ENCODE data around the gene GGT1. TPM values are rescaled to one million over a fixed set of nuclear protein-coding genes. Genes with fewer than 3 reads are reported as not detected.
"Not testable (repeated sequence)": the region's sequence is repeated elsewhere in the genome, so short reads cannot be mapped to it uniquely, and the experiment has no call there.

GGT1 gene
- total RNA-seq, 4 donors from 2014 or later, result 1.5 to 6.9 (median 4.2) TPM

GRCh38 chr22:24631430-24632122 lies 28.6 kb downstream of the GGT1 start:
- 65 to 66% methylated on average over 7 to 16 of the region's 16 CpGs for WGBS, 2 donors
- intact Hi-C loops (cut with DNase I; ENCODE audit: low total_unique reads); DNase-seq (ENCODE audit: low spot score in 2 of 2); H3K4me3 ChIP-seq (ENCODE audit: low read depth, poor library complexity, severe bottlenecking): not testable (repeated sequence)

- WGBS, 2 donors, result 32 to 57% methylated on average over 5 to 9 of the region's 13 CpGs
- H3K4me3 ChIP-seq (ENCODE audit: low read depth, poor library complexity, severe bottlenecking); intact Hi-C loops (cut with DNase I; ENCODE audit: low total_unique reads); DNase-seq (ENCODE audit: low spot score in 2 of 2): not testable (repeated sequence)
These were observed 29.6 kb downstream of the GGT1 start for GRCh38 chr22:24632642-24633041.

- WGBS, 2 donors, result 59 to 62% methylated on average over 15 to 16 of the region's 16 CpGs
- DNase-seq (ENCODE audit: low spot score in 2 of 2); H3K4me3 ChIP-seq (ENCODE audit: low read depth, poor library complexity, severe bottlenecking); intact Hi-C loops (cut with DNase I; ENCODE audit: low total_unique reads): not testable (repeated sequence)
These were observed 30.4 kb downstream of the GGT1 start for GRCh38 chr22:24633231-24634023.

- 45 to 54% methylated on average over 9 to 10 of the region's 10 CpGs for WGBS, 2 donors
- H3K4me3 ChIP-seq (ENCODE audit: low read depth, poor library complexity, severe bottlenecking); DNase-seq (ENCODE audit: low spot score in 2 of 2); intact Hi-C loops (cut with DNase I; ENCODE audit: low total_unique reads): not testable (repeated sequence)
These were observed 31.9 kb downstream of the GGT1 start for GRCh38 chr22:24634776-24635389.

- DNase-seq (ENCODE audit: low spot score in 2 of 2); H3K4me3 ChIP-seq (ENCODE audit: low read depth, poor library complexity, severe bottlenecking); intact Hi-C loops (cut with DNase I; ENCODE audit: low total_unique reads): not testable (repeated sequence)
- 77 to 85% methylated on average over 3 of the region's 3 CpGs for WGBS, 2 donors
These were observed 33.5 kb downstream of the GGT1 start for GRCh38 chr22:24636513-24636912.

- DNase-seq (ENCODE audit: low spot score in 2 of 2); intact Hi-C loops (cut with DNase I; ENCODE audit: low total_unique reads); H3K4me3 ChIP-seq (ENCODE audit: low read depth, poor library complexity, severe bottlenecking): not testable (repeated sequence)
- 55 to 75% methylated on average over 1 of the region's 1 CpG for WGBS, 2 donors
These were observed 39.3 kb downstream of the GGT1 start for GRCh38 chr22:24642307-24642706.

- H3K4me3 ChIP-seq (ENCODE audit: low read depth, poor library complexity, severe bottlenecking); DNase-seq (ENCODE audit: low spot score in 2 of 2): not testable (repeated sequence)
- 68% methylated on average over 5 of the region's 11 CpGs; no CpG with 5 or more reads in 1 of the 2 donors for WGBS, 2 donors
These were observed 41.4 kb downstream of the GGT1 start for GRCh38 chr22:24644409-24644808.

GRCh38 chr22:24645408-24646399 lies 42.7 kb downstream of the GGT1 start:
- DNase-seq (ENCODE audit: low spot score in 2 of 2); intact Hi-C loops (cut with DNase I; ENCODE audit: low total_unique reads); H3K4me3 ChIP-seq (ENCODE audit: low read depth, poor library complexity, severe bottlenecking): not testable (repeated sequence)
- WGBS, 2 donors, result 59 to 85% methylated on average over 7 to 9 of the region's 21 CpGs

More at GRCh38 chr22:24644409-24644808, 41.4 kb downstream of the GGT1 start:
- intact Hi-C loops (cut with DNase I; ENCODE audit: low total_unique reads), result not testable (repeated sequence)

- DNase-seq (ENCODE audit: low spot score in 2 of 2); H3K4me3 ChIP-seq (ENCODE audit: low read depth, poor library complexity, severe bottlenecking); intact Hi-C loops (cut with DNase I; ENCODE audit: low total_unique reads): not testable (repeated sequence)
- 96% methylated on average over 11 of the region's 19 CpGs; no CpG with 5 or more reads in 1 of the 2 donors for WGBS, 2 donors
These were observed 43.8 kb downstream of the GGT1 start for GRCh38 chr22:24646756-24647155.

- H3K4me3 ChIP-seq (ENCODE audit: low read depth, poor library complexity, severe bottlenecking); intact Hi-C loops (cut with DNase I; ENCODE audit: low total_unique reads): not testable (repeated sequence)
- DNase-seq (ENCODE audit: low spot score in 2 of 2), result peak in 1 of 2 donors; percentile 53
- WGBS, 2 donors, result no CpG with 5 or more reads among the region's 4 CpGs
These were observed 46.4 kb downstream of the GGT1 start for GRCh38 chr22:24649371-24649770.

GRCh38 chr22:24650884-24651283 lies 47.9 kb downstream of the GGT1 start:
- WGBS, 2 donors, result no CpG with 5 or more reads among the region's 10 CpGs
- H3K4me3 ChIP-seq (ENCODE audit: low read depth, poor library complexity, severe bottlenecking); intact Hi-C loops (cut with DNase I; ENCODE audit: low total_unique reads): not testable (repeated sequence)
- DNase-seq (ENCODE audit: low spot score in 2 of 2), result peak in 1 of 2 donors; percentile 87

GRCh38 chr22:24665395-24665794 lies 62.4 kb downstream of the GGT1 start:
- DNase-seq (ENCODE audit: low spot score in 2 of 2); H3K4me3 ChIP-seq (ENCODE audit: low read depth, poor library complexity, severe bottlenecking); intact Hi-C loops (cut with DNase I; ENCODE audit: low total_unique reads): not testable (repeated sequence)
- 76 to 77% methylated on average over 3 of the region's 3 CpGs for WGBS, 2 donors

- H3K4me3 ChIP-seq (ENCODE audit: low read depth, poor library complexity, severe bottlenecking); intact Hi-C loops (cut with DNase I; ENCODE audit: low total_unique reads); DNase-seq (ENCODE audit: low spot score in 2 of 2): not testable (repeated sequence)
- 91 to 93% methylated on average over 4 to 5 of the region's 10 CpGs for WGBS, 2 donors
These were observed 64.9 kb downstream of the GGT1 start for GRCh38 chr22:24667904-24668303.

- DNase-seq (ENCODE audit: low spot score in 2 of 2); intact Hi-C loops (cut with DNase I; ENCODE audit: low total_unique reads); H3K4me3 ChIP-seq (ENCODE audit: low read depth, poor library complexity, severe bottlenecking): not testable (repeated sequence)
- WGBS, 2 donors, result 36 to 43% methylated on average over 1 to 2 of the region's 2 CpGs
These were observed 69.5 kb downstream of the GGT1 start for GRCh38 chr22:24672532-24672931.
